ENCODE measurements around the gene LDB3. TPM values are rescaled to one million over a fixed set of nuclear protein-coding genes. Genes with fewer than 3 reads are reported as not detected.

Gene LDB3
- total RNA-seq (2022; extraction: Qiagen RNA extraction; ENCODE audit: low read depth), result 0.02 to 0.13 TPM (median 0.06 TPM) in 3 of 5 replicates, not detected in the others

DNA sequence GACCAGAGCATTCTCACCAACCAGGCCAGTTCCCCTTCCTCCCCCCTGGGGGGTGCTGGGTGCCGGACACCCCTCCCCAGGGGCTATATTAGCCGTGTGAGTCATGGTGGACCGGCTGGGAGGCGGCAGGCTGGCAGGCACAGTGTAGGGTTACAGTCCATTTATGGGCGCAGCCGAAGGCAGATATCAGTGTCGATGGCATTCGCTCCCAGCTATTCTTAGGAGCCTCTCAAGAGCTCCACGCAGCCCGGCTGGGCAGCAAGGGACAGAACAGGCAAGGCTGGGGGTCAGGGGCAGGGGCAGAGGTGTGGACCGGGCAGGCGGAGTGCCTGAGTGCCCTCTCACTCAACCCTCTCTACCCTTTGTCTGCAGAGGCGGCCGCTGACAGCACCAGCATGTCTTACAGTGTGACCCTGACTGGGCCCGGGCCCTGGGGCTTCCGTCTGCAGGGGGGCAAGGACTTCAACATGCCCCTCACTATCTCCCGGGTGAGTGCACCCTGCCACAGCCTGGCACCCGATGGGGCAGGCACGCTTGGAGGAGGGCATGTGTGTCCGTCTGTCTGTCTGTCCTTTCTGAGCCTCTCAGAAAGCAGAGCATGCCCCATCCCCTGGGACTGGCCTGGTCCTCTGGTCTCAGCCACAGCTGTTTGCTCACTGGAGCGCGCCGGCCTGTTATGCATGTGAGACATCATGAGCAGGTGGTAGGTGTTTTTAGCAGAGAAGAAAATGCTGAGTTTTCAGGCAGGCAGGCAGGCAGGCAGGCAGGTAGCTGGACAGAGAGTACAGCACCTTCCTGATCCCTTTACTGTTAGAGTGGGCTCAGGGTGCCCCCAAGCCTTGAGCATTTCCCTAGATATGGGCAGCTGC, at the start of gene LDB3:
TSS of gene LDB3 (plus strand) at position 215 of the 869 bp plus-strand sequence. CDS start at position 396, 181 bp downstream.

GRCh38 chr10:86654411-86655172, 13.7 kb upstream of the LDB3 start, which contains the start of gene OPN4:
Gene OPN4 (plus strand): TSS chr10:86654547. CDS start chr10:86654784, 237 bp downstream.

GRCh38 chr10:86756511-86757112, 88.3 kb downstream of the LDB3 start, which contains the start of gene BMPR1A:
Gene BMPR1A (plus strand): TSS chr10:86756619. CDS start chr10:86876019, 119,400 bp downstream.

Other genes with a start within 250 kb of the LDB3 start
- 14.8 to 18.2 TPM (median 16.6 TPM) in 5 replicates for gene WAPL, start 146.7 kb upstream of the LDB3 start, total RNA-seq (2022; extraction: Qiagen RNA extraction; ENCODE audit: low read depth)
- not detected in 5 replicates for gene OPN4, start 14.0 kb upstream of the LDB3 start, total RNA-seq (2022; extraction: Qiagen RNA extraction; ENCODE audit: low read depth)
- gene BMPR1A, start 88.1 kb downstream of the LDB3 start, total RNA-seq (2022; extraction: Qiagen RNA extraction; ENCODE audit: low read depth), result 19.1 to 27.1 TPM (median 24.6 TPM) in 5 replicates